GM10266 (cell line): ENCODE measurements around the gene RALBP1.

Experiments used
- DNase-seq: peaks from one replicate; pipeline ENCODE4 v3.0.0; 2012; ENCODE audit errors: extremely low spot score
- TF ChIP-seq, protein P1 (sequence below): IDR thresholded peaks from 2 replicates; pipeline ENCODE4 v1.5.1; 2012; ENCODE audit warnings: mild to moderate bottlenecking, low read depth; ENCODE audit not compliant: control insufficient read depth, insufficient read depth; ENCODE audit errors: missing control alignments

Gene RALBP1

GRCh38 chr18:9537677-9538076 lies 62.4 kb downstream of the RALBP1 start:
- TF ChIP-seq, protein P1, sequence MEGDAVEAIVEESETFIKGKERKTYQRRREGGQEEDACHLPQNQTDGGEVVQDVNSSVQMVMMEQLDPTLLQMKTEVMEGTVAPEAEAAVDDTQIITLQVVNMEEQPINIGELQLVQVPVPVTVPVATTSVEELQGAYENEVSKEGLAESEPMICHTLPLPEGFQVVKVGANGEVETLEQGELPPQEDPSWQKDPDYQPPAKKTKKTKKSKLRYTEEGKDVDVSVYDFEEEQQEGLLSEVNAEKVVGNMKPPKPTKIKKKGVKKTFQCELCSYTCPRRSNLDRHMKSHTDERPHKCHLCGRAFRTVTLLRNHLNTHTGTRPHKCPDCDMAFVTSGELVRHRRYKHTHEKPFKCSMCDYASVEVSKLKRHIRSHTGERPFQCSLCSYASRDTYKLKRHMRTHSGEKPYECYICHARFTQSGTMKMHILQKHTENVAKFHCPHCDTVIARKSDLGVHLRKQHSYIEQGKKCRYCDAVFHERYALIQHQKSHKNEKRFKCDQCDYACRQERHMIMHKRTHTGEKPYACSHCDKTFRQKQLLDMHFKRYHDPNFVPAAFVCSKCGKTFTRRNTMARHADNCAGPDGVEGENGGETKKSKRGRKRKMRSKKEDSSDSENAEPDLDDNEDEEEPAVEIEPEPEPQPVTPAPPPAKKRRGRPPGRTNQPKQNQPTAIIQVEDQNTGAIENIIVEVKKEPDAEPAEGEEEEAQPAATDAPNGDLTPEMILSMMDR: no peak
- DNase-seq: no peak

- DNase-seq: no peak
- TF ChIP-seq, protein P1: no peak
Observed at GRCh38 chr18:9539283-9539682, 64.0 kb downstream of the RALBP1 start.

DNA sequence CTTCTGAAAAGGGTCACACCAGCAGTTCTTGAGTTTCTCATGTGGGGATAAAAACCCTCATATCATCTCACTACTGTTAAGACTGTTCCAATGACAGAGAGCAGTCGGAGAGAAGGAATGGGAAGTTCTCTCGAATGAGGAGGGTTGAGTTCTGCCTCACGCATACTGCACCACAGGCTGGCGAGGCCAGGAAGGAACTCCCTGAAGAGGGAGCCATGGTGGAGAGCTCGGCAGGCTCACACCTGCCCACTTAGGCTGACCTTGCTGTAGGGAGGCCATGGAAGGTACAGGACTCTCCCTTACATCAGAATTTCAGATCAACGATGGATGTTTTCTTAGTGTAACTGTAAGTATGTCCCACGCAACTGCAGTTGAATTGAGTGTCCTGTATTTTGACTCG lies 64.6 kb downstream of the RALBP1 start:
- TF ChIP-seq, protein P1: no peak
- DNase-seq: no peak

DNA sequence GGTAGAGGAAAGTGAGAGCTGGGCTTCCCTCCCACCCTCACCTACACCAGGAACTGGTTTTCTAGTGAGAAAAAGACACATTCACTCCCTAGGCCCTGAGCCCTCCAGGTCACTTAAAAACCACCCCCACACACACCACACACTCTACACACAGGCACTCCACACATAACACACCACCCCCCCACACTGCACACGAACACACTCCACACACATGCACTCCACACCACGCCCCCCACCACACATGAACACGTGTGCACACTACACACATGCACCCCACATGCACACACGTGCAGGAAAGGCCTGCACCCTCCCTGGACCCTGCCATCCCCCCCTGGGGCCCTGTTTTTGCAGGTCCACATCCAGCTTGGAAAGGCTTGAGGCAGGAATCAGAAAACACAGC lies 67.6 kb downstream of the RALBP1 start:
- no peak for DNase-seq
- TF ChIP-seq, protein P1: no peak

GRCh38 chr18:9545029-9545428 lies 69.7 kb downstream of the RALBP1 start:
- TF ChIP-seq, protein P1: no peak
- DNase-seq: no peak

DNA sequence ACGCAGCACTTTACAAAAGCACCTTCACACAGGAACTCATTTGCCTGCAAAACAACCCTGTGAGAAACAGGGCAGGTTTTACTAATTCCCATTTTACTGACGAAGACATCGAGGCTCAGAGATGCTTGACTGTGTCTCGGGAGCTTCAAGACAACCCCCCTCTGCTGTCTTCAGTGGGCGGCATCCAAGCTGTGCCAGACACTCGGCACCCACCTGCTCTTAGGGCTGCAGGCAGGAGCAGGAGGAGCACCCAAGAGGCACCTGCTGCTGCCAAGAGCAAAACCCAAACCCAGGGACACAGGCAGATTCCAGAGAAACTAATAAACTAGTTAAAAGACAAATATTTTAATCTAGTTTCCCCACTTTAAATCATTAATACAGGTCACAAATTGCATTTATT lies 71.2 kb downstream of the RALBP1 start:
- TF ChIP-seq, protein P1: no peak
- no peak for DNase-seq

- TF ChIP-seq, protein P1: no peak
- DNase-seq: no peak
Observed at GRCh38 chr18:9547782-9548181, 72.5 kb downstream of the RALBP1 start.
